HCT116 (cell line): ENCODE data around the gene MYH7.

Source experiments
- CTCF ChIP-seq, 3 experiments: fragments of 200-600 bp in 1 of 3; sonication (generic) in 1 of 3; IDR thresholded peaks in 2 of 3; conservative IDR thresholded peaks in 1 of 3; 2 replicates each; pipeline ENCODE4 v1.5.1; 2012 to 2017; ENCODE audit warnings: low read depth in 2 of 3, low read length in 2 of 3, antibody characterized with exemption in 1 of 3, borderline replicate concordance in 1 of 3, control low read depth in 1 of 3, mild to moderate bottlenecking in 1 of 3, mixed read lengths in 1 of 3, mixed run types in 1 of 3, moderate library complexity in 1 of 3; ENCODE audit not compliant: insufficient read depth in 1 of 3
- EZH2 ChIP-seq: fragments of 200-600 bp; sonication (generic); IDR thresholded peaks from 2 replicates; pipeline ENCODE4 v1.6.1; 2017; ENCODE audit warnings: antibody characterized with exemption, mixed run types
- JUND ChIP-seq: IDR thresholded peaks from 2 replicates; pipeline ENCODE4 v1.6.1; 2012
- POLR2A ChIP-seq: IDR thresholded peaks from 2 replicates; pipeline ENCODE4 v1.7.0; 2011; ENCODE audit warnings: borderline replicate concordance; ENCODE audit not compliant: insufficient read depth, insufficient read length; ENCODE audit errors: extremely low read depth
- RAD21 ChIP-seq: IDR thresholded peaks from 2 replicates; pipeline ENCODE4 v1.6.1; 2012; ENCODE audit warnings: low read depth, mild to moderate bottlenecking
- ZBTB33 ChIP-seq: IDR thresholded peaks from 2 replicates; pipeline ENCODE4 v1.6.1; 2011; ENCODE audit warnings: mild to moderate bottlenecking, low read length, moderate library complexity; ENCODE audit not compliant: insufficient replicate concordance; ENCODE audit errors: extremely low read depth

GRCh38 chr14:23365732-23366425, 69.6 kb downstream of the MYH7 start:
- TF ChIP-seq CTCF (IDR thresholded peaks at IDR 0.05 in 2 of 3, conservative IDR thresholded peaks at IDR 0.05 in 1 of 3; ENCODE audit: borderline replicate concordance in 1 of 3, insufficient read depth in 1 of 3, low read depth in 2 of 3, low read length in 2 of 3): no peak
- no peak for TF ChIP-seq POLR2A
- TF ChIP-seq ZBTB33: no peak
- no peak for TF ChIP-seq JUND
- no peak for TF ChIP-seq RAD21
- no peak for TF ChIP-seq EZH2
